Embryonic facial prominence (tissue), 1 donor: ENCODE data around the gene KRTAP10-2.

Experiments used
- DNase-seq: peaks from one replicate; pipeline ENCODE4 v3.0.0-alpha.2; 2016; ENCODE audit errors: extremely low spot score

KRTAP10-2 gene

GRCh38 chr21:44526096-44526997 is 25.0 kb downstream of the KRTAP10-2 start:
- DNase-seq, result no peak

- no peak for DNase-seq
These were observed 25.8 kb downstream of the KRTAP10-2 start for GRCh38 chr21:44525391-44526095.

GRCh38 chr21:44524414-44525371 is 26.6 kb downstream of the KRTAP10-2 start:
- no peak for DNase-seq

DNA sequence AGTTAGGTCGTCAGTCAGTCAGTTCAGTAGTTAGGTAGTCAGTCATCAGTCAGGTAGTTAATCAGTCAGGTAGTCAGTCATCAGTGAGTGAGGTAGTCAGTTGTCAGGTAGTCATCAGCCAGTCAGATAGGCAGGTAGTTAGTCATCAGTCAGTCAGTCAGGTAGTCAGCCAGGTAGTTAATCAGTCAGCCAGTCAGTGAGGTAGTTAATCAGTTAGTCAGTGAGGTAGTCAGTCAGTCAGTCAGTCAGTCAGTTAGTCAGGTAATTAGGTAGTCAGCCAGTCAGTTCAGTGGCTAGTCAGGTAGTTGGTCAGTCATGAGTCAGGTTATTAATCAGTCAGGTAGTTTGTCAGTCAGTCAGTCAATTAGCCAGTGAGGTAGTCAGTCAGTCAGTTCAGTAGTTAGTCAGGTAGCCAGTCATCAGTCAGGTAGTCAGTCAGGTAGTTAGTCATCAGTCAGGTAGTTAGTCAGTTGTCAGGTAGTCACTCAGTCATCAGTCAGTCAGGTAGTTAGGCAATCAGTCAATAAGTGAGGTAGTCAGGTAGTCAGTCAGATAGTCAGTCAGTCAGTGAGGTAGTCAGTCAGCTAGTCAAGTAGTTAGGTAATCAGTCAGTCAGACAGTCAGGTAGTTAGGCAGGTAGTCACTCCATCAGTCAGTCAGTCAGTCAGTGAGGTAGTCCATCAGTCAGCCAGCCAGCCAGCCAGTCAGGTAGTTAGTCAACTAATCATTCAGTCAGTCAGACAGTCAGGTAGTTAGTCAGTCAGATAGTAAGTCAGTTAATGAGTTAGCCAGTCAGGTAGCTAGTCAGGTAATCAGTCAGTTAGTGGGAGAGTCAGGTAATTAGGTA is 27.5 kb downstream of the KRTAP10-2 start:
- DNase-seq, result no peak

DNA sequence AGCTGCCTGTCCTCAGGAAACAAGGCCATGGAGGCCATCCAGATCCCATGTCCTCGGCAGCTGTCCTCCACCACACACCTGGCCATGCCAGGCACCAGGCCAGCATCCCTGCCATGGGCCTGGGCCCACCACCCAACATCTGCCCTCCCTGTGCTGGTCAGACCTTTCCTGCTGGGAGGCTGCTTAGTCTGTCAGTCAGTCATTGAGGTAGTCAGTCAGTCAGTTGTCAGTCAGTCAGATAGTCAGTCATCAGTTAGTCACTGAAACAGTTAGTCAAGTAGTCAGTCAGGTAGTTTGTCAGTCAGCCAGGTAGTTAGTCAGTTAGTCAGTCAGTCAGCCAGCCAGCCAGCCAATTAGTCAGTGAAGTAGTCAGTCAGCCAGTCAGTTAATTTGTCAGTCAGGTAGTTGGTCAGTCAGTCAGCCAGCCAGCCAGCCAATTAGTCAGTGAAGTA is 28.5 kb downstream of the KRTAP10-2 start:
- no peak for DNase-seq

- DNase-seq, result no peak
These were observed 29.2 kb downstream of the KRTAP10-2 start for GRCh38 chr21:44521928-44522752.

DNA sequence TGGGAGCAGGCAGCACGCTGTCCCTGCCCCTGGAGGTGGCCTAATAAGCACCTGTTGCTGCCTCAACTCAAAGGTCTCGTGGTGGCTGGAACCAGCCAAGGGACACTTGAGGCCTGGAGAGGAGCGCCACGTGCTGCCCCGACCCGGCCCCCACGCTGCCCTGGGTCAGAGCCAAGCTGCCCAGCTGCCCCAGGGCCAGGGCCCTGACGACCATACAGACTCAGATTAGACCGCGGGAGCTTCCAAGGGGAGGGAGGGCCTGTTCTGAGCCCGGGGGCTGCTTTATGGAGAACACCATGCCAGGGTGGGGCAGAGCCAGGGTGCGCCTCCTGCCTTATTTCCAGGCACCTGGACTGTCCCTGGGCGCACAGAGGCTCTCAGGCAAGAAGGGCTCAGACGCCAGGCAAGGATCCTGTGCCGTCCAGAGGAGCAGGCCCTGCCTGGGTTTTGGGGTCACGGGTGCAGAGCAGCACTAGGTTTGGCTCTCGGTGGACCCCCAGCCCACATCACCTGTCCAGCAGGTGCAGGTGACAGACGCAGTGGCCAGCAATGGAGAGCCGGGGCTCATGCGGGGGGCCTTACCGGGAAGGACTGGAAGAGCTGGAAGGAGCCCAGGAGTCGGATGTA is 29.9 kb downstream of the KRTAP10-2 start:
- DNase-seq, result no peak

DNA sequence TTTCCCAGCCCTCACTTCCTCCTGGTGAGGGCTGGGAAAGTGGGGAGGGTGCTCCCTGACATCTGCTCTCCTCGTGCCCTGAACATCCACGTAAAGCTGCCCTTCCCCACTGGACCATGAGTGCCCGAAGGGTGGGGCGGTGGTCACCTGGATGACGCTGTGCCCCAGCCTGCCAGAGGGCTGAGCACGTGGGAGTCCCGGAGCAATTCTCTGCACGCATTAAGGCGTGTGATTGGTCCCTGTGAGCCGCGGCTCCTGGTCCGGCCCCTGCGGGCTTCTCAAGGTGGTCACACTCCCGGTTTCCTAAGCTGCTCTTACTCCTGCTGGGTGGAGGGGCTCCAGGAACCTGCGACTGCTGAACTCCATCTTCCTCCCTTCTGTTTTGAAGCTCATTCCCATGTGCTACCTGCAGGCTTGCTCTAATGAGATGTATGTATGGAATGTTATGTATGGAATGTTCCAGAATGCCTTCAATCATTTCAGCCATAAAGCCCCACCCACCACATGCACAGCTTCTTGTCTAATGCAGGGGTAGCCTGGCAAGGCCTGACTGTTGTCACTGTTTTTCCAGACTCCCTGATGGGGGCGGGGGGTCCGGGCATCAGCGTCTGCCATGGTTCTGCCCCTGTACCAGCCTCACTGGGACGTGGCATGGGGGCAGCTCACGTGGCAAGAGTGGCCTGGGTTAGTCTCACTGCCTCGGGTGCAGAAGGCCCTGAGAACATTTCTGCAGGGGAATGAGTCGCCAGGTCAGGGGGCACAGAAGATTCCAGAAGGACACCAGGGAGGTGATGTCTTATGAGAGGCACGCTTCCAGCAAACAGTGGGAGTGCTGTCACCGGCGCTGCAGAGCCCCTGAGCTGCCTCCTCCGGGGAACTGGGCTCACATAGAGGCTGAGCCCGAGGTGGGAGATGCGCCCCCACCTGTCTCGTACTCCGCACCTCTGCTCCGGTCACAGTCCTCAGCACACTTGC is 30.7 kb downstream of the KRTAP10-2 start:
- DNase-seq, result no peak

- no peak for DNase-seq
These were observed 31.7 kb downstream of the KRTAP10-2 start for GRCh38 chr21:44519346-44520325.

DNA sequence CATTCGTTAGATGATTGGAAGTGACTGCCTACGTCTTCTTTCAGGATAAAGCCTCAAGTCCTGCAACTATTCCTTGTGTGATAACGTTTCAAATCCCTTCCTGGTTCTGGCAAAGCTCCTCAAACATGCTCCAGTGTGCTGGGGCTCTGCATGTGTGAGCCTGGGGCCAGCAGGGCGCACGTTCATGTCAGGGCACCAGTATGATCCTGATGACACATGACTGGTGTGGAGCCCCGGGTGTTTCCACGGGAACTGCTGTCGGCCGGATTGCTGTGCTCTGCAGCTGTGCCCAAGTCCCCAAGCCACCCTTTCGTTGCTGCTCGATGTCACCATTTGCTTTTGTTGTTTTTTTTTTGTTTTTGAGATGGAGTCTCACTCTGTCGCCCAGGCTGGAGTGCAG is 32.6 kb downstream of the KRTAP10-2 start:
- no peak for DNase-seq

DNA sequence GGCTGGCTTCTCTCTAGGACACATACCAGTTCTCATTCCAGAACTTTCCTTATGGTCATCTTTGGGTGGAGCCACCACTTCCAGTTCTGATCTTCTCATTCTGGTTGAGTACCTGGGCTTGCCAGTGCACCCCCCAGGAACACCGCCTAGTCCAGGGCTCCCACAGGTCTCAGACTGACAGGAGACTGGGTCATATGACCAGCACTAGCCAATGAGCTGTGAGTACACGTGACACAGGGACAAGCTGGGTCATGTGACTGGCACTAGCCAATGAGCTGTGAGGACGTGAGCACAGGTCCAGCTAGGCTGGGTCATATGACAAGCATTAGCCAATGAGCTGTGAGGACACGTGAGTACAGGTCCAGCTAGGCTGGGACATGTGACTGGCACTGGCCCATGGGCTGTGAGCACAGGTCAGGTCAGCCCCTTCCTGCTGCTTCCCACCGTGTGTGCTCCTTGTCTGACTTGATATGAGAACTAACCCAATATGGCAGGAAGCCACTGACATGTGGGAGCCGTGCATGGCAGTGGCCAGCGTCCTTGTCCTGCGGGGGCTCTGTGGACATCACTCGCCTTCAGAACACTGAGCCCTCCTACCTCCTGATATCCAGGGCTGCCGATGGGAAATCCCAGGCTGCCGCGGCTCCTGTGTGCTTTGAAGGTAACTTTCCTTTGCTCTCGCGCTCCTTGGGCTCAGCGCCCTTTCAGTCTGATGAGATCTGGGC is 34.0 kb downstream of the KRTAP10-2 start:
- no peak for DNase-seq

DNA sequence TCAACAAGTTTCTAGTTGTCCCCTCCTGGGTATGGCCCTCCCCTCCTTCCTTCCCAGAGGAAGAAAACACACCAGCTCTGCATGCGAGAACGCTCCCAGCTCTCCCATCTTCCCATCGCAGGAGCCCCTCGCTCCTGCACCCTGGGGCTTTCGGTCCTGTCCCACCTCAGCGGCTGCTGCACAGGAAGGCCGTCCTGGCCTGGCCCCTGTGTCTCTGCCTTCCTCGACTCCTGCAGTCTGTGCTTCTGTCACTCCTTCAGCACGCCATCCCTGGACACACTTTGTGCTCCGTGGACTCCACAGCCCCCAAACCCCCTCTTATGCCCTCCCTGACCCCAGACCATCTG is 34.5 kb downstream of the KRTAP10-2 start:
- no peak for DNase-seq

DNA sequence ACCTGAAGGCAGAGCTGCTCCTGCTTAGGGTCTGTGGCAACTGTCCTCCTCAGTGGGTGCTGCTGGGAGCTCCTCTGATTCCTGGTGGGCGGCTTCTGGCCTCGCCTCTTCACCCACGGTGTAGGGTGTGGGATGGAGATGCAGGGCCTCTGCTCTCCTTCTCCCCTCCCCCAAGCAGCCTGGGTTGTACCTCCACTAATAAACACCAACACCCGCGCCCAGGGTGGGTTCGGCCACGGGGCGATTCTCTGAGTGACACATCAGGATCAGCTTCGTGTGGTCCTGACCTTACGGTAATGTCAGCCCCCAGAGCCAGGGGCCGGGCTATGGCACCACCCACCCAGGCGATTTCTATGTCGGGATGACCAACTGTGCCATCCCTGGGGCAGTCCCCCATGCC is 35.0 kb downstream of the KRTAP10-2 start:
- DNase-seq, result no peak

- no peak for DNase-seq
These were observed 35.7 kb downstream of the KRTAP10-2 start for GRCh38 chr21:44515359-44516165.

DNA sequence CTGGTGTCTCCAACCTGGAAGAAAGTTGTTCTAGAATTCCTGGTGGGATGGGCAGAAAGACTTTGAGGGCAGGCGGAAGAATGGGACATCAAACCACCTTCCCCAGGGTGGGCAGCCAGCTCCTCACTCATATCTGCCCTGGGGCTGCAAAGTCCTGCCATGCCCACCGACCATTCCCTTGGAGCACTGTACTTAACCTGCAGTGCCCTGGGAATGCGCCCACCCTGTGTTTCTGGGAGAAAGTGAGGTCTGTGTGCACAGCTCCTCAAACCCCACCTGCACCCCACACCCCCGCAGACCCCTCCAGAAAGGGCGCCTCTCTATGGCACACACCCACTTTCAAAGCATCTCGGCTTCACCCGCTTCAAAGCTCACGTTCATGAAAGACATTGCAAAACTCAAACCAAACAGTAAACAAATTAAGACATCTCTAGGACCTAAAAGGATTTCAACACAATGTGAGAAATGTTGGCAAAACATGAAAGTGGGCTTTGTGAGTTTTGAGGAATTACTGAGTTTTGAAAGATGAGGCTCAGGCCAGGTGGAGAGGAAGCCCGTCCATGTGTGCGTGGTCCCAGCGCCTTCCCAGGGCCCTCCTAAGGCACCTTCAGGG is 36.5 kb downstream of the KRTAP10-2 start:
- DNase-seq, result no peak
